ENCODE measurements around the gene MAGI2.
A peak's percentile ranks its signal among the peaks of the same experiment; 100 is the strongest.

MAGI2 gene

DNA sequence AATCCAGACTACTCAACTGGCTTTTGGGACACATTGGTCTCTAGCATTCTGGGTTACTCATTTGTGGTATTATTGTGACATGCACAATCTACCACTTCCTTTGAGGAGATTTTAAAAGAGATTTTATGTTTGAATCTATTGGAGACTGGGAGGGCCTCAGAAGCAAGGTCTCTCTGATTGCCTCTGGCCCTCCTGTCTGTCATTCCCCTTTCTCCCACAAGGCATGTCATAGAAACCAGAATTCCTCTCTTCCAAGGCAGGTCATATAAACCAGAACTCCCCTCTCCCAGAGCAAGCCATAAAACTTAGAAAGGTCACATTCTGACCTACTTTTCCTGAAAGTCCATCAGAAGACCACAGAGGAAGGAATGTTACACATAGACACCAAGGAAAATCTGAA lies 877.2 kb downstream of the MAGI2 start:
- no peak for FAIRE-seq
- no peak for DNase-seq (ENCODE audit: insufficient read length, low spot score)
- TF ChIP-seq, protein P1, sequence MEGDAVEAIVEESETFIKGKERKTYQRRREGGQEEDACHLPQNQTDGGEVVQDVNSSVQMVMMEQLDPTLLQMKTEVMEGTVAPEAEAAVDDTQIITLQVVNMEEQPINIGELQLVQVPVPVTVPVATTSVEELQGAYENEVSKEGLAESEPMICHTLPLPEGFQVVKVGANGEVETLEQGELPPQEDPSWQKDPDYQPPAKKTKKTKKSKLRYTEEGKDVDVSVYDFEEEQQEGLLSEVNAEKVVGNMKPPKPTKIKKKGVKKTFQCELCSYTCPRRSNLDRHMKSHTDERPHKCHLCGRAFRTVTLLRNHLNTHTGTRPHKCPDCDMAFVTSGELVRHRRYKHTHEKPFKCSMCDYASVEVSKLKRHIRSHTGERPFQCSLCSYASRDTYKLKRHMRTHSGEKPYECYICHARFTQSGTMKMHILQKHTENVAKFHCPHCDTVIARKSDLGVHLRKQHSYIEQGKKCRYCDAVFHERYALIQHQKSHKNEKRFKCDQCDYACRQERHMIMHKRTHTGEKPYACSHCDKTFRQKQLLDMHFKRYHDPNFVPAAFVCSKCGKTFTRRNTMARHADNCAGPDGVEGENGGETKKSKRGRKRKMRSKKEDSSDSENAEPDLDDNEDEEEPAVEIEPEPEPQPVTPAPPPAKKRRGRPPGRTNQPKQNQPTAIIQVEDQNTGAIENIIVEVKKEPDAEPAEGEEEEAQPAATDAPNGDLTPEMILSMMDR (IDR thresholded peaks at IDR 0.05; ENCODE audit: insufficient read depth, missing control alignments): no peak

DNA sequence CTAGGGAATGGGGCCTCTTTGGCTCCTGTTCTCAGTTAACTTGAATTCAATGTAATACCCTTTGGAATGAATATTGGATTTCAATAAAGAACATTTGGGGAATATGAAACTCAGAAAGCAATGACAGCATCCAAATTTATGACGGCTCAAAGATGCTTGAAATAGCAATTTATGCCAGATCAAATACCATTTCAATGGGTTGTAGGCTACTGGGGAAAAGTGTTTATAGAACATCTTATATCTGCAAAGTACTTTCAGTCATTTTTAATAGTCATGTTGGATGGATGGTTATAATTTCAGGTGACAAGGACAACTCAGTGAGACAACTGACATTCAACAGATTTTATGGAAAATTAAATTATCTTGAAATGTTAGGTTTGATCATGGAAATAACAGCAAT lies 882.2 kb downstream of the MAGI2 start:
- DNase-seq (ENCODE audit: insufficient read length, low spot score): no peak
- TF ChIP-seq, protein P1 (IDR thresholded peaks at IDR 0.05; ENCODE audit: insufficient read depth, missing control alignments): no peak

DNA sequence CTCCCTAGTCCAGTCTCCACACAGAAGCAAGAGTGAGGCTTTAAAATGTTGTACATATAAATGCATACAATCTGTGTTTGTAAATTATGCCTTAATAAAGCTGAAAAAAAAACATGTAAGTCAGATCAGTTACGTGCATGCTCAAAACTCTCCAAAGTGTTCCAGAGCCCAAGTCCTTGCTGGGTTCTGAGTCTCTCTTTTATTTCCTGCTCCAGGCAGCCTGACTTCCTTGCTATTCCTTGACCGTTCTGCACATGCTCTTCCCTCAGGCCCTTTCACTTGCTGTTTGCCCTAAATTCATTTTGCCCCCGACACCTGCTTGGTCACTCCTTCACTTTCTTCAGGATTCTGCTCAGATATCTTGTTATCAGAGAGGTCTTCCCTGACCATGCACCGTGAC lies 884.8 kb downstream of the MAGI2 start:
- TF ChIP-seq, protein P1 (IDR thresholded peaks at IDR 0.05; ENCODE audit: insufficient read depth, missing control alignments): no peak
- FAIRE-seq (no peak), DNase-seq (ENCODE audit: insufficient read length, low spot score) (no peak)

More for the DNA sequence above, 882.2 kb downstream of the MAGI2 start:
- no peak for FAIRE-seq

DNA sequence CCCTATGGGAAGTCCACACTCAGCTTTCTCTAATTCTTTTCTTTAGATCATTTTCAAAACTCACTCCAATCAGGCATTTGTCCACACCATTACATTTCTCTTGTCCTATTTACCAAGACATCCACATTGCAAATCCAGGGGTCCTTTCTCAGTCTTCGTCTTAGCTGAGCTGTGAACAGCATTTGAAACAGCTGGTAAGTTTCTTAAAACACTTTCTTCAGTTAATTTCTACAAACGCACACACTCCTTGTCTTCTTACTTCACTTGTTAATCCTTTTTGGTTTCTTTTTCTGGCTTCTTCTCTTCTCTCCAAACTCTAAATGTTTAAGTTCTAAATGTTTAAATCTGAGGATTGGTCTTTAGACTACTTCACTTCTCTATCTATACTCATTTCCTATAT lies 885.6 kb downstream of the MAGI2 start:
- no peak for DNase-seq (ENCODE audit: insufficient read length, low spot score)
- TF ChIP-seq, protein P1 (IDR thresholded peaks at IDR 0.05; ENCODE audit: insufficient read depth, missing control alignments): no peak
- FAIRE-seq: no peak

DNA sequence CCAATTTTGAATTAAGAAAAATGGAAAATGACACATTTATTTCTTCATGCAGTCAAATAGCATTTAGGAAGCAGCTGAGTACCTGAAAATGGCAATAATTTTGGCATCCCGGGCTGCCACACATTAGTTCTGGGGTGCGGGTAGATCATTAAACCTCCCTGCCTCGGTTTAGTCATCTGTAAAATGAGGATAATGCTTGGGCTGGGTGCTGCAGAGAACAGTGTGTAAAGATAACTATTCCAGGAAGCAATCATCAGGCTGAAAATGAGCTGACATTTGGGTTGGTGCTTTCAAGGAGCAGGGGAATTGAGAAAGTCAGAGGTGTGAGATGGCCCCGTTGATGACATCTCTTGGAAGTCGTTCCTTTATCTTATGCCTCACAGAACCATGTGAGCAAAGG lies 887.7 kb downstream of the MAGI2 start:
- TF ChIP-seq, protein P1 (IDR thresholded peaks at IDR 0.05; ENCODE audit: insufficient read depth, missing control alignments): no peak
- no peak for DNase-seq (ENCODE audit: insufficient read length, low spot score)
- no peak for FAIRE-seq

DNA sequence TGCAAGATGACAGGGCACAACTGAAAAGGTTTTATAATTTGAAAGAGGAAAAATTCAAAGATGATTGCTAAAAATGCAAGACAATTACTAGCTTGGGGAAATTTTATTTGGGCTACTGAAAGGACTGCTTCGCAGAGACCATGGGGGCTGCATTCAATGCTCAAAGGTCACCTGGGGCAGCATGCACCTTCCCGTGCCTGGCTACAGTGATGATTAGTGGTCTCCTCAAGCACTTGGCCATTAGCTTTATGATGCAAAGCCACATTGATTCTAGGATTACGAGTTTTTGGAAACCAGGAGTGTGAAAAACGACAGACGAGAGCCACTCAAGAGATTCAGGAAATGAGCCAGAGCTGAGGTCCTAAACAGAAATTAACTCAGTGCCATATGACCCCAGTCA lies 890.3 kb downstream of the MAGI2 start:
- TF ChIP-seq, protein P1 (IDR thresholded peaks at IDR 0.05; ENCODE audit: insufficient read depth, missing control alignments): no peak
- FAIRE-seq: peak; percentile 80
- DNase-seq (ENCODE audit: insufficient read length, low spot score): no peak

DNA sequence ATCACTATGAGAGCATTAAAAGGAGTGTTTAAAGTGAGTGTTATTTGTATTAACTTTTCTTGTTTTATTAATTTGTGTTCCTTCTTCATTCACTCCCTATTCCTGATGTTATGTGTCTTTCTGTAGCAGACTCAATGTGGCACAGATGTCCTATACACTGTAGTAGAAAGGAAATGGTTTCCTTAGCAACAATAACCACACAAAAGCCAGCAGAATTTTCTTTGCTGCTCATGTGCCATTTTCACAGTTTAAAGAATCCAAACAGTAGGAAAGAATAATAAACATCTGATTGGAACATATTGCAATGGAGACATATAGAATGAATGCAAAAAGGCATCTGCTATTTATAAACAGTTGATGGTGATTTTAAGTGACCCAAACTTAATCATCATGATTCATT lies 891.3 kb downstream of the MAGI2 start:
- TF ChIP-seq, protein P1 (IDR thresholded peaks at IDR 0.05; ENCODE audit: insufficient read depth, missing control alignments): no peak
- no peak for DNase-seq (ENCODE audit: insufficient read length, low spot score)
- peak; percentile 21 for FAIRE-seq

All from D721Med (cell line).